ENCODE data around the gene YEATS4. TPM values are rescaled to one million over a fixed set of nuclear protein-coding genes. Genes with fewer than 3 reads are reported as not detected.

Gene YEATS4
- total and polyA plus RNA-seq, 9 donors, result 5.7 to 26.0 (median 12.5) TPM

- Histone ChIP-seq H3K36me3 (no peaks in the 10 kb centered on the region), H3K4me1 (ENCODE audit: insufficient read depth) (no peaks in the 10 kb centered on the region), H3K27ac (no peak overlapping the region), H3K9me3 (no peaks in the 10 kb centered on the region), H3K27me3 (no peaks in the 10 kb centered on the region), H3K4me3 (no peak overlapping the region)
- DNase-seq, result peak in 2 of 5 donors; percentile 15 to 25
- intact Hi-C loops (cut with DNase I), result no loop called here
- 14 to 37% (median 29%) methylated on average over 4 of the region's 4 CpGs for WGBS, 3 donors
- TF ChIP-seq CTCF (IDR thresholded peaks at IDR 0.05) (no peak), POLR2A (IDR thresholded peaks at IDR 0.05) (no peak), EP300 (IDR thresholded peaks at IDR 0.05) (no peak)
Observed at GRCh38 chr12:69405566-69405865, 46.0 kb downstream of the YEATS4 start.

DNA sequence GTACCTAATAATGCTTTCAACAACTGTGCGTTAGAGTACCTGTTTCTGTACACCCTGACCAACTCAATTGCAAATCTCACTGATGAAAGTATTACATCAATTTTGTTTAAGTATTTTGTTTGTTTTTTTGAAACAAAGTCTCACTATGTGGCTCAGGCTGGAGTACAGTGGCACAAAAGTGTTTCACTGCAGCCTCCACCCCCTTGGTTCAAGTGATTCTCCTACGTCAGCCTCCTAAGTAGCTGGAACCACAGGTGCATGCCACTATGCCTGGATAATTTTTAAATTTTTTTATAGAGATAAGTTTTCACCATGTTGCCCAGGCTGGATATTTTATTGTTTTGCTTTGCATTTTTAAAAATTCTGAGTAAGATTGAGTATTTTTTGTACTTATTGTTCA lies 46.7 kb downstream of the YEATS4 start:
- no peaks in the 10 kb centered on the region for H3K4me1 ChIP-seq (ENCODE audit: insufficient read depth)
- intact Hi-C loops (cut with DNase I), result no loop called here
- no peak overlapping the region for H3K27ac ChIP-seq
- no peak for DNase-seq
- H3K36me3 ChIP-seq, result no peaks in the 10 kb centered on the region
- no peak for TF ChIP-seq POLR2A (IDR thresholded peaks at IDR 0.05)
- no peak for TF ChIP-seq EP300 (IDR thresholded peaks at IDR 0.05)
- TF ChIP-seq CTCF (IDR thresholded peaks at IDR 0.05), result no peak
- WGBS, 3 donors, result 88 to 91% (median 89%) methylated on average over 2 of the region's 2 CpGs
- no peaks in the 10 kb centered on the region for H3K9me3 ChIP-seq
- H3K27me3 ChIP-seq, result no peaks in the 10 kb centered on the region
- no peak overlapping the region for H3K4me3 ChIP-seq

DNA sequence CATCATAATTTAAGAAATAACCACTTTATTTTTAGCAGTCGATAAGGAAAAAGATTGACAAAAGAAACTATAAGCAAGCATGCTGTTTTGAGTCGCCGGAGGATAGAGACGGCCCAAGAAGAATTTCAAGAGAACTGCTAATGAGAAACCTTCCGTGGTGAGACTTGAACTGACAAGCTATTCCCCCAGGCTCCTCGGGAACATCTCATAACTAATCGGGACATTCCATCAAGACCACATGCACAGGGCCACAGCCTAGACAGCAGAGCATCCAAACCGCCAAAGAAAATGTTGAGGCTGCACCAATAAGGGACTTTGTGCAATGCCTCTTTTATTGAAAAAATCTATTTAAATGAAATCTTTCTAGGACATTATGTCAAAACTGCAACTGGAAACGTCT lies 51.0 kb downstream of the YEATS4 start:
- no peaks in the 10 kb centered on the region for H3K36me3 ChIP-seq
- H3K9me3 ChIP-seq, result no peaks in the 10 kb centered on the region
- TF ChIP-seq POLR2A (IDR thresholded peaks at IDR 0.05) (no peak), CTCF (IDR thresholded peaks at IDR 0.05) (no peak), EP300 (IDR thresholded peaks at IDR 0.05) (no peak)
- intact Hi-C loops (cut with DNase I), result no loop called here
- H3K4me3 ChIP-seq, result no peak overlapping the region
- H3K4me1 ChIP-seq (ENCODE audit: insufficient read depth), result no peaks in the 10 kb centered on the region
- no peaks in the 10 kb centered on the region for H3K27me3 ChIP-seq
- WGBS, 3 donors, result 80 to 88% (median 85%) methylated on average over 9 of the region's 9 CpGs
- no peak overlapping the region for H3K27ac ChIP-seq
- no peak for DNase-seq

DNA sequence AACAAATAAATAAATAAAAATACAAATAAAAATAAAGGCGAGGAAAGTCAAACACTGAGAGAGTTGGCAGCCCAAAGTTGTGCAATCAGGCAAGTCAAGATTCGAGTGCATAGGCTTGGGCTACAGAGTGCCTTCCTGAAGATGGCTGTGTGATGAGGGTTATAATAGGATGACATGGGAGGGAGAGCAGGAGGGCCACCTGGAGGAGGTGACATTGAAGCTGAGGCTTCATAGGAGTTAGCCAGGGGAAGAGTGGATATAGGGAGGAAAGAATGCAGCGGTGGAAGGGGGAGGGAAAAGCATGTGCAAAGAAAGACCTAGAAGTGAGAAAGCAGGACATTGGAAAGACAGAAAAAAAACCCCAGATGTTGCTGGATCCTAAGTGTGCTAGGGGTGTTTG lies 53.1 kb downstream of the YEATS4 start:
- Histone ChIP-seq H3K4me3 (no peak overlapping the region), H3K27ac (no peak overlapping the region), H3K27me3 (no peaks in the 10 kb centered on the region), H3K36me3 (no peaks in the 10 kb centered on the region), H3K9me3 (no peaks in the 10 kb centered on the region), H3K4me1 (ENCODE audit: insufficient read depth) (no peaks in the 10 kb centered on the region)
- TF ChIP-seq POLR2A (IDR thresholded peaks at IDR 0.05), result no peak
- TF ChIP-seq EP300 (IDR thresholded peaks at IDR 0.05), result no peak
- no peak for TF ChIP-seq CTCF (IDR thresholded peaks at IDR 0.05)
- 90 to 92% (median 91%) methylated on average over 3 of the region's 3 CpGs for WGBS, 3 donors
- DNase-seq, result no peak
- intact Hi-C loops (cut with DNase I), result no loop called here
